Fibroblast of lung (primary cell): Measurements from ENCODE around the gene BAZ1A. TPM values are rescaled to one million over a fixed set of nuclear protein-coding genes. Genes with fewer than 3 reads are reported as not detected.

ENCODE experiments used
- DNase-seq, 2 donors: peaks; one replicate each; pipeline versions ENCODE4 v3.0.0 to v3.0.0-alpha.2; 2010; ENCODE audit warnings: low read depth in 2 of 2
- H2AFZ ChIP-seq: 2 replicates; pipeline ENCODE4 v1.5.1; 2012; ENCODE audit warnings: low read length, control low read depth, inconsistent platforms
- H3K27ac ChIP-seq: 2 replicates; pipeline ENCODE4 v1.5.1; 2011; ENCODE audit warnings: low read length, control low read depth; ENCODE audit not compliant: insufficient read depth
- H3K27me3 ChIP-seq: 2 replicates; pipeline ENCODE4 v1.5.1; 2011; ENCODE audit warnings: mild to moderate bottlenecking, low read length; ENCODE audit not compliant: control insufficient read depth, insufficient read depth
- H3K36me3 ChIP-seq: 2 replicates; pipeline ENCODE4 v1.5.1; 2011; ENCODE audit warnings: low read length; ENCODE audit not compliant: control insufficient read depth, insufficient read depth
- H3K4me1 ChIP-seq: 2 replicates; pipeline ENCODE4 v1.5.1; 2011; ENCODE audit warnings: low read length; ENCODE audit not compliant: control insufficient read depth, insufficient read depth; ENCODE audit errors: extremely low read depth
- H3K4me2 ChIP-seq: 2 replicates; pipeline ENCODE4 v1.5.1; 2011; ENCODE audit warnings: low read length, control low read depth; ENCODE audit not compliant: insufficient read depth; ENCODE audit errors: extremely low read depth
- H3K4me3 ChIP-seq, 4 experiments: fragments of 200-600 bp in 1 of 4; sonication (generic) in 1 of 4; replicated peaks in 1 of 4; 2 replicates each; pipeline ENCODE4 v1.5.1; 2011 to 2016; ENCODE audit warnings: low read length in 4 of 4, low read depth in 3 of 4, mild to moderate bottlenecking in 3 of 4, control low read depth in 2 of 4, inconsistent platforms in 1 of 4, mixed read lengths in 1 of 4; ENCODE audit not compliant: insufficient read depth in 1 of 4; ENCODE audit errors: control extremely low read depth in 1 of 4
- H3K79me2 ChIP-seq: 2 replicates; pipeline ENCODE4 v1.5.1; 2012; ENCODE audit warnings: mild to moderate bottlenecking, low read length, inconsistent platforms; ENCODE audit not compliant: control insufficient read depth, insufficient read depth
- H3K9ac ChIP-seq: 2 replicates; pipeline ENCODE4 v1.5.1; 2011; ENCODE audit warnings: mild to moderate bottlenecking, low read length, control low read depth; ENCODE audit not compliant: insufficient read depth
- H3K9me3 ChIP-seq: 2 replicates; pipeline ENCODE4 v1.5.1; 2012; ENCODE audit warnings: low read depth, low read length; ENCODE audit not compliant: control insufficient read depth, insufficient read depth
- H4K20me1 ChIP-seq: 2 replicates; pipeline ENCODE4 v1.5.1; 2011; ENCODE audit warnings: low read length; ENCODE audit not compliant: control insufficient read depth, insufficient read depth; ENCODE audit errors: extremely low read depth
- EZH2 ChIP-seq: IDR thresholded peaks from 2 replicates; pipeline ENCODE4 v1.5.1; 2012; ENCODE audit warnings: low read length, control low read depth, mild to moderate bottlenecking; ENCODE audit errors: missing control alignments
- polyA plus RNA-seq, 2 donors: library from polyadenylated mRNA; depleted of rRNA in 1 of 2; stranded (reverse) in 1 of 2; unstranded in 1 of 2; fragments of >200 nt; gene quantifications; 2 replicates each; pipeline ENCODE4 v1.2.1, GENCODE V29; 2011 to 2012; ENCODE audit warnings: missing spikeins in 1 of 2
- total RNA-seq: library from RNA; depleted of rRNA; stranded (reverse); fragments of >200 nt; gene quantifications from 2 replicates; pipeline ENCODE4 v1.2.1, GENCODE V29; 2014
- TF ChIP-seq, protein P1 (sequence below), 2 donors: IDR thresholded peaks in 1 of 2; conservative IDR thresholded peaks in 1 of 2; 1 replicate in 1 of 2; 2 replicates in 1 of 2; pipeline ENCODE4 v1.5.1; 2011 to 2012; ENCODE audit warnings: low read length in 2 of 2, control low read depth in 1 of 2, inconsistent platforms in 1 of 2, low read depth in 1 of 2, mild to moderate bottlenecking in 1 of 2

The BAZ1A gene
- total and polyA plus RNA-seq, 2 donors (not counting 1 experiment from before 2014, with no cell fraction given): 21.1 to 35.2 TPM

DNA sequence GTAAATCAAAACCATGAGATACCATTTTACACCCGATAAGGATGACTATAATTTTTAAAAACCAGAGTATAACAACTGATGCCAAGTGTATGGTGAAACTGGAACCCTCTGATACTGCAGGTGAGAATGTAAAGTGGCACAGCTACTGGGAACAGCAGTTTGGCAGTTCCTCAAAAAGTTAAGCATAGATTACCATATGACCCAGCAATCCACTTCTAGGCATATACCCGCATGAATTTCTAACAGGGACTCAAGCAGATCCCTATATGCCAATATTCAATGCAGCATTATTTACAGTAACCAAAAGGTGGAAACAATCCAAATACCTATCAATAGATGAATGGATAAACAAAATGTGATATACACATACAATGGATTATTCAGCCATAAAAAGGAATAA, 57.4 kb downstream of the BAZ1A start:
- Histone ChIP-seq H3K4me3 (no peak overlapping the region), H2AFZ (no peak overlapping the region), H4K20me1 (no peaks in the 10 kb centered on the region), H3K9ac (no peak overlapping the region), H3K27me3 (no peaks in the 10 kb centered on the region), H3K79me2 (no peaks in the 10 kb centered on the region), H3K27ac (no peak overlapping the region), H3K9me3 (no peaks in the 10 kb centered on the region), H3K4me1 (no peaks in the 10 kb centered on the region), H3K36me3 (no peaks in the 10 kb centered on the region), H3K4me2 (no peak overlapping the region)
- no peak for DNase-seq
- TF ChIP-seq EZH2: no peak
- TF ChIP-seq, protein P1, sequence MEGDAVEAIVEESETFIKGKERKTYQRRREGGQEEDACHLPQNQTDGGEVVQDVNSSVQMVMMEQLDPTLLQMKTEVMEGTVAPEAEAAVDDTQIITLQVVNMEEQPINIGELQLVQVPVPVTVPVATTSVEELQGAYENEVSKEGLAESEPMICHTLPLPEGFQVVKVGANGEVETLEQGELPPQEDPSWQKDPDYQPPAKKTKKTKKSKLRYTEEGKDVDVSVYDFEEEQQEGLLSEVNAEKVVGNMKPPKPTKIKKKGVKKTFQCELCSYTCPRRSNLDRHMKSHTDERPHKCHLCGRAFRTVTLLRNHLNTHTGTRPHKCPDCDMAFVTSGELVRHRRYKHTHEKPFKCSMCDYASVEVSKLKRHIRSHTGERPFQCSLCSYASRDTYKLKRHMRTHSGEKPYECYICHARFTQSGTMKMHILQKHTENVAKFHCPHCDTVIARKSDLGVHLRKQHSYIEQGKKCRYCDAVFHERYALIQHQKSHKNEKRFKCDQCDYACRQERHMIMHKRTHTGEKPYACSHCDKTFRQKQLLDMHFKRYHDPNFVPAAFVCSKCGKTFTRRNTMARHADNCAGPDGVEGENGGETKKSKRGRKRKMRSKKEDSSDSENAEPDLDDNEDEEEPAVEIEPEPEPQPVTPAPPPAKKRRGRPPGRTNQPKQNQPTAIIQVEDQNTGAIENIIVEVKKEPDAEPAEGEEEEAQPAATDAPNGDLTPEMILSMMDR (conservative IDR thresholded peaks at IDR 0.05 in 1 of 2, IDR thresholded peaks at IDR 0.05 in 1 of 2; ENCODE audit: low read depth in 1 of 2, low read length in 2 of 2): no peak

DNA sequence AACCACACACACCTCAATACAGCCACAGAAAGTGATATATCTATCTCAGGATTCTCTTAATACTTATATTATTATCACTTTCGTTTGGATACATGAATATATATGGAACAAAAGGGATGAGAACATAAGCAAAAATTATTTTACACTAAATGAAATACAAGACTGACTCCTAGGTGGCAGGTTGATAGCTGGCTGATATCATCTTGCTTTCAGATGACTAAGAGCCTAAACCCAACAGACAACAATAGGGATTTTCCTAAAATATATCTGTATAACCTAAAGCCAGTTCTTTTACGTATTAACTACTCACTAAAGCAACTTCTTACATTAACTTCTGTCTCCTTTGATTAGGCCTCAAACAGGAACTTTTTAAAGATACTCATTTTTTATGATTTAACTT, 65.1 kb downstream of the BAZ1A start:
- Histone ChIP-seq H2AFZ (no peak overlapping the region), H3K9ac (no peak overlapping the region), H3K79me2 (no peaks in the 10 kb centered on the region), H3K4me2 (no peak overlapping the region), H3K27me3 (no peaks in the 10 kb centered on the region), H4K20me1 (no peaks in the 10 kb centered on the region), H3K9me3 (no peaks in the 10 kb centered on the region), H3K4me3 (no peak overlapping the region), H3K36me3 (peaks cover 1% of the 10 kb centered on the region), H3K4me1 (no peaks in the 10 kb centered on the region), H3K27ac (no peak overlapping the region)
- TF ChIP-seq, protein P1 (conservative IDR thresholded peaks at IDR 0.05 in 1 of 2, IDR thresholded peaks at IDR 0.05 in 1 of 2; ENCODE audit: low read depth in 1 of 2, low read length in 2 of 2): no peak
- no peak for TF ChIP-seq EZH2
- no peak for DNase-seq

DNA sequence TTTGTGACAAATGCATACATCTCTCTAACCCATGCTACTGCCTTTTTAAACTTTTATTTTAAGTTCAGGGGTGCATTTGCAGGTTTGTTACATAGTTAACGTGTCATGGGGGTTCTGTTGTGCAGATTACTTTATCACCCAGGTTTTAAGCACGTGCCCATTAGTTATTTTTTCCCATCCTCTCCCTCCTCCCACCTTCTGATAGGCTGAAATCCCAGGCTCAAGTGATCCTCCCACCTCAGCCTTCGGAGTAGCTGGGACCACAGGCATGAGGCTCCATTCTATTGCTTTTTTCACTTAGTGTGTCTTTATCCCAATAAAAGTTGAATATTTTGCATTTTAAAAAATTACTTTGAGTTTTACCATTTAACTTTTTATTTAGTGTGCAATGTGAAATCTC, 68.9 kb downstream of the BAZ1A start:
- Histone ChIP-seq H3K27me3 (no peaks in the 10 kb centered on the region), H3K4me3 (no peak overlapping the region), H3K4me1 (no peaks in the 10 kb centered on the region), H3K36me3 (peaks cover 1% of the 10 kb centered on the region), H3K4me2 (no peak overlapping the region), H4K20me1 (no peaks in the 10 kb centered on the region), H2AFZ (no peak overlapping the region), H3K9me3 (no peaks in the 10 kb centered on the region), H3K79me2 (no peaks in the 10 kb centered on the region), H3K9ac (no peak overlapping the region), H3K27ac (no peak overlapping the region)
- no peak for DNase-seq
- TF ChIP-seq, protein P1 (conservative IDR thresholded peaks at IDR 0.05 in 1 of 2, IDR thresholded peaks at IDR 0.05 in 1 of 2; ENCODE audit: low read depth in 1 of 2, low read length in 2 of 2): no peak
- no peak for TF ChIP-seq EZH2
